ENCODE results near the gene DNAJB6.

Gene DNAJB6

GRCh38 chr7:157371296-157371695, 34.5 kb downstream of the DNAJB6 start:
- DNase-seq: no peak

GRCh38 chr7:157372300-157373232, 35.8 kb downstream of the DNAJB6 start:
- DNase-seq: no peak

GRCh38 chr7:157373493-157373892, 36.7 kb downstream of the DNAJB6 start:
- no peak for DNase-seq

- DNase-seq: no peak
Measured at GRCh38 chr7:157375410-157375809, 38.6 kb downstream of the DNAJB6 start.

GRCh38 chr7:157377436-157378124, 40.8 kb downstream of the DNAJB6 start:
- no peak for DNase-seq

GRCh38 chr7:157378390-157378789, 41.6 kb downstream of the DNAJB6 start:
- DNase-seq: no peak

- DNase-seq: no peak
Measured at GRCh38 chr7:157379493-157379892, 42.7 kb downstream of the DNAJB6 start.

GRCh38 chr7:157380416-157380815, 43.6 kb downstream of the DNAJB6 start:
- no peak for DNase-seq

- DNase-seq: no peak
Measured at GRCh38 chr7:157383868-157384267, 47.1 kb downstream of the DNAJB6 start.

- DNase-seq: no peak
Measured at GRCh38 chr7:157384301-157384700, 47.5 kb downstream of the DNAJB6 start.

GRCh38 chr7:157386979-157387800, 50.4 kb downstream of the DNAJB6 start:
- DNase-seq: peak; percentile 13

- no peak for DNase-seq
Measured at GRCh38 chr7:157388301-157388700, 51.5 kb downstream of the DNAJB6 start.

GRCh38 chr7:157389951-157390730, 53.3 kb downstream of the DNAJB6 start:
- no peak for DNase-seq

- no peak for DNase-seq
Measured at GRCh38 chr7:157391036-157391710, 54.4 kb downstream of the DNAJB6 start.

- DNase-seq: no peak
Measured at GRCh38 chr7:157392256-157393037, 55.6 kb downstream of the DNAJB6 start.

- no peak for DNase-seq
Measured at GRCh38 chr7:157394246-157395191, 57.7 kb downstream of the DNAJB6 start.

GRCh38 chr7:157395206-157395605, 58.4 kb downstream of the DNAJB6 start:
- DNase-seq: no peak

- DNase-seq: no peak
Measured at GRCh38 chr7:157396316-157397035, 59.7 kb downstream of the DNAJB6 start.

All from NCI-H524 treated with DMSO at 0.1 percent for 48 hours (cell line).